Gastroesophageal sphincter (tissue), 4 donors: Measurements from ENCODE around the gene PDGFA. TPM values are rescaled to one million over a fixed set of nuclear protein-coding genes. Genes with fewer than 3 reads are reported as not detected.

Experiments
- ATAC-seq: fragments of 150-250 bp; one replicate; pipeline ENCODE4 v1.9.1; 2016; ENCODE audit warnings: mild to moderate bottlenecking, moderate library complexity
- H3K27ac ChIP-seq, 4 donors: fragments of 200-600 bp; sonication (generic) in 3 of 4; 1 replicate in 3 of 4; 2 replicates in 1 of 4; pipeline ENCODE4 v1.5.1; 2016 to 2019
- H3K27me3 ChIP-seq: fragments of 200-600 bp; sonication (generic); one replicate; pipeline ENCODE4 v1.5.1; 2019
- H3K36me3 ChIP-seq, 2 donors: fragments of 200-600 bp; sonication (generic); one replicate each; pipeline ENCODE4 v1.5.1; 2019; ENCODE audit warnings: control low read depth in 1 of 2
- H3K4me1 ChIP-seq, 3 donors: fragments of 200-600 bp; sonication (generic); 1 replicate in 2 of 3; 2 replicates in 1 of 3; pipeline ENCODE4 v1.5.1; 2016 to 2019; ENCODE audit warnings: control low read depth in 2 of 3
- H3K4me3 ChIP-seq, 2 donors: fragments of 200-600 bp; sonication (generic); one replicate each; pipeline ENCODE4 v1.5.1; 2019; ENCODE audit warnings: mild to moderate bottlenecking in 1 of 2, moderate library complexity in 1 of 2
- H3K9me3 ChIP-seq, 3 donors: fragments of 200-600 bp; sonication (generic); one replicate each; pipeline ENCODE4 v1.5.1; 2017 to 2019; ENCODE audit warnings: control low read depth in 2 of 3
- CTCF ChIP-seq, 4 experiments: fragments of 200-600 bp in 2 of 4; fragments of 450-650 bp in 2 of 4; sonication (generic) in 1 of 4; IDR thresholded peaks; one replicate each; pipeline ENCODE4 v1.5.1; 2017 to 2019; ENCODE audit warnings: antibody characterized with exemption in 4 of 4, mild to moderate bottlenecking in 2 of 4, moderate library complexity in 2 of 4
- EP300 ChIP-seq: sonication (generic); formaldehyde crosslinking; IDR thresholded peaks from one replicate; pipeline ENCODE4 v1.6.1; 2017; ENCODE audit warnings: antibody characterized with exemption, mild to moderate bottlenecking
- POLR2A ChIP-seq, 2 donors: fragments of 450-650 bp; IDR thresholded peaks; one replicate each; pipeline ENCODE4 v1.6.1; 2017; ENCODE audit warnings: antibody characterized with exemption in 2 of 2, mild to moderate bottlenecking in 2 of 2, moderate library complexity in 1 of 2
- POLR2AphosphoS5 ChIP-seq: sonication (generic); formaldehyde crosslinking; IDR thresholded peaks from one replicate; pipeline ENCODE4 v1.6.1; 2017; ENCODE audit warnings: antibody characterized with exemption
- WGBS, 2 donors: methylation state at CpG; one replicate each; pipeline ENCODE4 v1.1.5; 2018; ENCODE audit warnings: low coverage in 1 of 2; 5-methylcytosine and 5-hydroxymethylcytosine counted together
- total RNA-seq, 4 donors: library from RNA; depleted of rRNA; stranded (reverse); fragments of >200 nt; gene quantifications; one replicate each; pipeline ENCODE4 v1.1.0, GENCODE V29; 2016

The PDGFA gene
- total RNA-seq, 4 donors from 2014 or later, result 66.0 to 162 (median 120) TPM

GRCh38 chr7:491292-491957 is 28.2 kb downstream of the PDGFA start:
- H3K4me1 ChIP-seq, result peaks cover 0 to 6% (median 0%) of the 10 kb centered on the region in 3 donors
- ATAC-seq, result no peak
- WGBS, 2 donors, result 100% methylated on average over 1 of the region's 22 CpGs; no CpG with 5 or more reads in 1 of the 2 donors
- TF ChIP-seq EP300, result no peak
- no peak for TF ChIP-seq CTCF (IDR thresholded peaks at IDR 0.05)
- no peaks in the 10 kb centered on the region for H3K9me3 ChIP-seq
- H3K4me3 ChIP-seq, result no peak overlapping the region
- no peaks in the 10 kb centered on the region for H3K27me3 ChIP-seq
- H3K36me3 ChIP-seq, result peaks cover 0 to 12% of the 10 kb centered on the region in 2 donors
- peak overlapping the region in 2 of 4 donors; percentile 6 to 37 for H3K27ac ChIP-seq

GRCh38 chr7:490461-491291 is 29.0 kb downstream of the PDGFA start:
- no peak for TF ChIP-seq EP300
- TF ChIP-seq POLR2AphosphoS5, result no peak
- TF ChIP-seq CTCF (IDR thresholded peaks at IDR 0.05), result no peak
- TF ChIP-seq POLR2A (IDR thresholded peaks at IDR 0.05), result no peak
- Histone ChIP-seq H3K27me3 (no peaks in the 10 kb centered on the region), H3K9me3 (no peaks in the 10 kb centered on the region), H3K4me3 (no peak overlapping the region), H3K4me1 (peaks cover 0 to 6% (median 0%) of the 10 kb centered on the region in 3 donors), H3K36me3 (peaks cover 0 to 5% of the 10 kb centered on the region in 2 donors), H3K27ac (peak overlapping the region in 1 of 4 donors; percentile 37)
- ATAC-seq, result no peak
- WGBS, 2 donors, result 84% methylated on average over 6 of the region's 18 CpGs; no CpG with 5 or more reads in 1 of the 2 donors

GRCh38 chr7:489876-490275 is 29.8 kb downstream of the PDGFA start:
- H3K27ac ChIP-seq, result no peak overlapping the region

GRCh38 chr7:486216-486743 is 33.4 kb downstream of the PDGFA start:
- H3K4me1 ChIP-seq, result peaks cover 0 to 6% (median 0%) of the 10 kb centered on the region in 3 donors
- H3K27ac ChIP-seq, result no peak overlapping the region
- H3K4me3 ChIP-seq, result no peak overlapping the region
- H3K36me3 ChIP-seq, result no peaks in the 10 kb centered on the region
- H3K27me3 ChIP-seq, result peaks cover 18% of the 10 kb centered on the region
- H3K9me3 ChIP-seq, result no peaks in the 10 kb centered on the region
- ATAC-seq, result no peak
- no peak for TF ChIP-seq CTCF (IDR thresholded peaks at IDR 0.05)
- no peak for TF ChIP-seq POLR2AphosphoS5
- no peak for TF ChIP-seq POLR2A (IDR thresholded peaks at IDR 0.05)
- 80 to 95% methylated on average over 7 to 11 of the region's 16 CpGs for WGBS, 2 donors

More at GRCh38 chr7:489876-490275, 29.8 kb downstream of the PDGFA start:
- Histone ChIP-seq H3K9me3 (no peaks in the 10 kb centered on the region), H3K4me3 (no peak overlapping the region), H3K27me3 (no peaks in the 10 kb centered on the region), H3K4me1 (peaks cover 0 to 6% (median 0%) of the 10 kb centered on the region in 3 donors), H3K36me3 (no peaks in the 10 kb centered on the region)
- TF ChIP-seq POLR2AphosphoS5 (no peak), POLR2A (IDR thresholded peaks at IDR 0.05) (no peak), CTCF (IDR thresholded peaks at IDR 0.05) (no peak), EP300 (no peak)
- ATAC-seq, result no peak
- 60 to 89% methylated on average over 1 of the region's 4 CpGs for WGBS, 2 donors
